ENCODE results near the gene NSD1.

- TF ChIP-seq POLR2A (IDR thresholded peaks at IDR 0.05): no peak
- TF ChIP-seq CTCF (IDR thresholded peaks at IDR 0.05): no peak
These were observed 6.7 kb downstream of the NSD1 start for GRCh38 chr5:177140312-177140711.

All from testis (tissue), 2 donors.